Upper lobe of left lung (tissue), 4 donors: Measurements from ENCODE around the gene FCRL1.

Source experiments
- POLR2A ChIP-seq, 4 donors: fragments of 450-650 bp; IDR thresholded peaks; one replicate each; pipeline ENCODE4 v1.5.1; 2016 to 2017; ENCODE audit warnings: antibody characterized with exemption in 4 of 4, mild to moderate bottlenecking in 2 of 4
- POLR2AphosphoS5 ChIP-seq, 2 donors: sonication (generic); formaldehyde crosslinking; IDR thresholded peaks; one replicate each; pipeline ENCODE4 v1.5.1; 2017; ENCODE audit warnings: antibody characterized with exemption in 2 of 2

DNA sequence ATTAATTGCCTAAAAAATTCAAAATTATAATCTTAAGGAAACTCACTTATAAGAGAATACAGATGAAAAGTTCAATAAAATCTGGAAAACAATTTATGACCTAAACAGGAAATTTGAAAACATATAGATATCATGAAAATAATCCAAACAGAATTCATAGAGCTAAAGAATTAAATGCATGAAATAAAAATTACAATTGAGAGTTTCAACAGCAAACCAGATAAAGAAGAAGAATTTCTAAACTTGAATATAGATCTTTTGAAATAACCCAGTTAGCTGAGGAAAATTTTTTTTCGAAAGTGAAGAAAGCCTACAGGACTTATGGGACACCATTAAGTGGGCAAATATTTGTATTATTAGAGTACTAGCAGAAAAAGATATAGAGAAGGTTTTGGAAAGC lies 6.7 kb downstream of the FCRL1 start:
- TF ChIP-seq POLR2A (IDR thresholded peaks at IDR 0.05) (no peak), POLR2AphosphoS5 (IDR thresholded peaks at IDR 0.05) (no peak)
